Stimulated activated naive CD4-positive, alpha-beta T cell treated with Interleukin-2 at 50 U/mL for 16 hours (primary cell): ENCODE data around the gene INTS3.

Experiments
- DNase-seq: peaks from one replicate; lab custom pipeline; 2025; lab: John Stamatoyannopoulos, UW

Gene INTS3

DNA sequence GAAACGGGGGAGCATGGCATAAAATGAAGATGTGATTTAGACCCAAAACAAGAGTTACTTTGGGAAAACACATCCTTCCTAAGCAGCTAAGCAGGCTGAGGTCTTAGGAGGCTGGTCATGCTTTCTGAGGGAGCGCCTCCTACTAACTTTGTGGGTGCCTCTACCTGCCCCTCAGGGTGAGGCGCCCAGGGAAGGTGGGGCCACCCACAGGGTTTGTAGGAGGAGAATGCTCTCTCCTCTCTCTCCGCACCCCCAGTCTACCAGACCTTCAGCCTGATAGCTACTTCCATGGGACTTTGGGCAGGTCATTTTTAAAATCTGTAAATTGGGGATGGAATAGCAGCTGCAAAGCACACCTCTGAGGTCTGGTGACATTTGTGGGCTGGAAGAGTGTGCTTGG lies 71.2 kb downstream of the INTS3 start:
- DNase-seq, result no peak

DNA sequence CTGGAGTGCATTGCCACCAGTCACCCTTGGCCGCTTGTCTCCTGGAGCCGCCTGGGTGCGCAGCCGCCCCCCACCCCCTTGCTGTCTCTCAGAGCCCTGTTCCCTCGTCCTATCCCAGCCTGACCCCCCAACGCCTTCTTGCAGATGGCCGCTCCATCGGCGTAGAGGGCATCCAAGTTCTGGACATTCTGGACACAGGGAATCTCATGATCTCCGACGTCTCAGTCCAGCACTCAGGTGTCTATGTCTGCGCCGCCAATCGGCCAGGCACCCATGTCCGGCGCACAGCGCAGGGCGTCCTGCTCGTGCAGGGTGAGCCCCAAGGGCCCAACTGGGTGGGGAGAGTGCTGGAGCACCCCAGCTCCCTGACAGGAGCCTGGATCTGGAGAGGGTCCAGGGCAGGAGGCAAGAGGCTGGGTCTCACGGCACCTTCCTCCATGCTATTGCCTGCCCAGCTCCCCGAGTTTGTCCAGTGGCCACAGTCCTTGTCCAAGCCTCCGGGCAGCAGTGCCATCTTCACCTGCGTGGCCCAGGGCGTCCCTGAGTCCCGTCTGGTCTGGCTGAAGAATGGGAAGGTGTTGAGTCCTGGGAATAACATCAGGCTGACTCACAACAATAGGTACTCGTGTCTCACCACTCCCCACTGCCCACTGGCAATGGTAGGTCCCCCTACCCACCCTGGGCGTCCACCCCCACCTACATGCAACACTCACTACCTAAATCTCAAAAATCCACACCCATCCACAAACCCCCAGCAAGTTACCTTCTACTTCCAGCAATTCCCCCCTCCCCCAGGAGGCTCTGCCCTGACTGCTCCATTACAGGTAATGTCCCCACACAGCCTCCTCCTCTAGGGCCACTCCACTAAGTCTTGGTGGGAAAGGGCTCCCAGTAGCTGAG lies 72.0 kb downstream of the INTS3 start:
- no peak for DNase-seq

DNA sequence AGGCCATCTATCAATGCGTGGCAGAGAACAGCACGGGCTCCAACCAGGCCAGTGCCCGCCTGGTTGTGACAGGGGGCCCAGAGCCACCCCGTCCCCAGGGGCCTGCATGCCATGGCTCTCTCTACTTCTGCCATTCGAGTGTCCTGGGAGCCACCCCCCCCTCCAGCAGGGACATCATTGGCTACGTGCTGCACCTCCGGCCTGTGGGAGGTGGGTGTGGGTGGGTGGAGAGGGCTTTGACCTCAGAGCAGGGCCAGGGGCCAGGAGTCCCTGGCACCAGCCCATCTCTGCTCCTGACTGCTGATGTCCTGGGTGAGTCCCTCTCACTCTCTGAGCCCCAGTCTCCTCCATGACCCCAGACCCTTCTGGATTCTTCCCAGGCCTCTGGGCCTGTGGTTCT lies 72.7 kb downstream of the INTS3 start:
- no peak for DNase-seq

DNA sequence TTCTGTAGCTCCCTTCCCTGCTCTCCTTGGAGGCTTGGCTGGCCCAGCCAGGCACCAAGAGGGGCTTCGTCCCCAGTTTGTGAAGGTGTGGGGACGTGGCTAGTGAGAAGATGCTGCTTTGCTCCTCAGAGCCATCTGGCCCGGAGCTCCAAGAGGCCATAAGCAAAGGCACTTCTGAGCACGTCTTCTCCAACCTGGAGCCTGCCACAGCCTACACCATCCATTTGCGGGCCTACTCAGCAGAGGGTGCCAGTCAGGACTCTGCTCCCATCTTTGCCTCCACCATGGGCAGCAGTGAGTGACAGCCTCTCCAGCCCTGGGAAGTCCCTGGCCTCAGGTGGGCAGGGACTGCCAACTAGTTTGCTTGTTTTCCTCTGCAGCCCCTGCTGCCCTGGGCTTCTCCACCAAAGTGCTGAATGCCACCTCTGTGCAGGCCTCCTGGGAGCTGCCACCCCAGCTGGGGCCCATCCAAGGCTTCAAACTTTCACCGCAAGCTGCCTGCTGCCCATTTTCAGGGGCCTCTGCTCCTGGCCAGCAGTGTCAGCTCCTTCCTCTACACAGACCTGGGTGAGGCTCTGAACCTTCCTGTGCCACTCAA lies 73.3 kb downstream of the INTS3 start:
- DNase-seq, result no peak

DNA sequence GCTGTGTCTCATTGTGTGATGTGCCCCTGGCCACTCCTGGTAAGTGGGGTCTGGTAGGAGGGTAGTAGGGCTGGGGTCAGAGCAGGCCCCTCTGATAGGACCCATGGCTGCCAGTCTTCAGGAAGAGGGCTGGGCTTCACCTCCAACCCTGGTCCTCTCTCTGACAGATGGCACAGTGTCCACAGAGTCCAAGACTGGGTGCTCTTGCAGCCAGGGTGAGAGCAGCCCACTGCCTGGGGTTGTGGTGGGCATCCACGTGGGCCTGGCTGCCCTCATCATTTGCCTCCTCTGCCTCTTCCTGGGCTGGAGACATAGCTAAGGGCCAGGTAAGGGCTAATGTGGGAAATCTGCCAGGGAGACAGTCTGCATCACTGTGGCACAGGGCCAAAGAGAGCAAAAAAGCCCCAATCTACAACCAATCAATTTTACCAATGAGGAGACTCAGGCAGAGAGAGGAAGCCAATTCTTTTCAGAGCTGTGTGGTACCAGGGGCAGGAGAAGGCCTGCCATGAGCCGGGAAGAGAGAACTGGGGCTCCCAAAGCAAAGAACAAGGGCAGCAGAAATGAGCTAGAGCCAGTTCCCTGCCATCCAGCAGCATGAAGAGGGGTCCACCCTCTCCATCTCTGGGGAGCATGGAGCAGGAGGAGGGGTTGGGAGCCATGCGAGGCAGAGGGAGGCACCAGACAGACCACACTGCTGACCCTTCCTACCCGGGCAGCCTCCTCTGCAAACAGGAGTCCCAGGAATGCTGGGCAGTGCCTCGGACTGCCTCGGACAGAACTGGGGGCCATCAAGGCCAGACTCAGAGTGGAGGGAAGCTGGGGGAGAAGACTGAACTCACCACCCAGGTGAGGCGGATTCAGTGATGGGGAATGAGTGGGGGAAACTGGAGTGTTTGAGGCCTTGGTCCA lies 74.2 kb downstream of the INTS3 start:
- no peak for DNase-seq

DNA sequence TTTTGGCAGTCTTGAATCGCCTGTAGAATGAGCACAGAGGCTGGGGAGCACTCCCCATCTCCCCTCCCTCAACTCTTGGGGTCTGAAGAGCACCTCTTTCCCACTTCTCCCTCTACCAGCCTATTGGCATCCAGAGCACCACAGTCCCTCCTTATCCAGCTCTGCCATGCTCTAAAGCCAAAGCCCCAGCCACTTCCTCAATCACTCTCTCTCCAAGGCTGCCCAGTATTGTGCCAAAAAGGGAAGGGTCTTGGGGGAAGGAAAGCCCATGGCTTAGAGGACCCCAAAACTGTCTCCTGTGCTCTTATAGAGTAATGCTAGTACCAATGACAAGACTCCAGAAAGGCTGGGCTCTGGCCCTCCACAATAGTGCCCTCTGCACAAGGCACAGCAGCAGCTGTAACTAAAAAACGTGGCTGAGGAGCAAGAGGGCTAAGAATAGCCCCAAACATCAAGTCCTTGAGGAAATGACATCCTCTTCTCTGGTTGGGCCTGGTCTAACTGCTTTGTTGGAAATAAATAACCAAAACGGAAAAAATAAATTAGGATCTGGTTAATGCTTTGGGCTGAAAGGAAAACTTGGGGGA lies 75.7 kb downstream of the INTS3 start:
- no peak for DNase-seq

DNA sequence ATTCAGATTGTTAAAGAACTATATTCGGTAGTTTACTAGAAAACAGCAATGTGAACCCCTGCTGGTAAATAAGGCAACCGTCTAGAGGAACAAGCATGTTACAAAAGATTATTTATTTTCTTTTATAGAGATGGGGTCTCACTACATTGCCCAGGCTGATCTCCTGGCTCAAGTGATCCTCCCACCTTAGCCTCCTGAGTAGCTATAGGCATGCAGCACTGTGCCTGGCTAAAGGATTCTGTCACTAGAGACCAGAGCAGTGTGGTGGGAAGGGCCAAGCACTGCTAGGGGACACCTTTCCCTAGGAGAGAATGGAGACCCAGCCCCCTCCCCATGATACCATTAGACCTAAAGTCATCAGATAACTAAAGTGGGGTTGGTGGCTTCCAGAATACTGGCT lies 76.3 kb downstream of the INTS3 start:
- DNase-seq, result no peak

DNA sequence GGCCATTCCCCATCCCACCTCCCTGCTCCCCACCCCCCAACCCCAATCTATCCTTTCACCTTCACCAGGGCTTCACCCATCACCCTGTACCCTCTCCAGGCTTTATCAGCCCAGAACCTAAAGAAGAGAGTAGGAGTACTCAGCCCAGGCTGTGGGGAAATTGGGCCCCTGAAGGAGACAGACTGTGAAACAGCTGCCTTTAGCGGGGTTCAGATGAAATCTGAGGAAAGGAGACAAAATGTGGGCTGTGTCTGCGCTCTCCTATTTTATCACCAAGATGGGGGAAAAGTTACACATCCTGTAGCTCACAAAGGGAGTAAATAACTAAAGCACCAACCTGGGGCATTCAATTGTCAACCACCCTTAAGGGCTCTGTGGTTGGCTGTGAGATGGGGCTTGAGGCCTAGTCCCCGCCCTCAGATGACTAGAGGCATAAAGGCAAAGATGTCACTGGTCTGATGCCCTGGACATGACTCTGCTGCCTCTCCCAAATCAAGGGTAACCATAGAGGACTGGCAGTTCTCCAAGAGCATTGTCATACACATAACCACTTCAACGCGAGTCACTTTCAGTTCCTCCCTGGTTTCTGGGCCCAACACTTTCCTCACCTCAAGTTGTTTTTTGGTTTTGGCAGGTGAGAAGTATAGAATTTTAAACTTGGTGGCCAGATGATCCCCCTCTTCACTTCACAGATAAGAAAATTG lies 77.3 kb downstream of the INTS3 start:
- DNase-seq, result peak; percentile 63

DNA sequence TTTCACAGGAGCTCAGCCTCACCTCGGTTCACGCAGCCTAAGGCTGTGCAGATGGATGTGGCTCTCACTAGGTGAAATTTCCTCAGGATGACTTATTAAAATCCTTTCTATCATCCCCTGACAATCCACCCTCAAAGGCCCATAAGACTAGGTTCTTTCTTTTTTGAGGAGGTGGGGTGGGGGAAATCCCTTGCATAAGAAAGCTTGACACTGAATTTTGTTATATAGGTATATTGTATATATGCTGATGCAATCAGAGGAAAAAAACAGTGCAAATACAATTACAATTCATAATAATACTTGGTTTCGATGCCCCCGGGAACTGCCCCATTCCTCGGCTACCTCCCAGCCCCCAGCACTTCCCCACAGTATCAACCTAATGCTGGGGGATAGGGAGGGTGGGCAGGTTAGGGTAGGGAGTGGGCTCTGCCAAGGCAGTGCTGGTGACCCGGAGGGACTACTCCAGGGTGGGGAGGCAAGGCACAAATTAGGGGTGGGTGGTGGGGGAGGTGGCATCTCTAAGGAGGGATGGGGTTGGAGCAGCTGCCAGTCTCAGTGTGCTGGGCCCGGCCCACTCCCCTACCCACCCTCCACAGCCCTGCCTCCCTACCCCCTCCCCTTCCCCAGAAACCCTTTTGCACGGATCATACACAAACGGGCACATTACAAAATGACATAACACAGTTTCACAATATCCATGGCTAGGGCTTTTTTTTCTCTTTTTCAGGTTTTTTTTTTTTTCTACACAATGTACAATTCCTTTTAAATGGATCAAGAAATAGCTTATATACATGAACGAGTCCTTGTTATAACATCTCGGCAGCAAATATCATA lies 78.3 kb downstream of the INTS3 start:
- DNase-seq, result no peak

DNA sequence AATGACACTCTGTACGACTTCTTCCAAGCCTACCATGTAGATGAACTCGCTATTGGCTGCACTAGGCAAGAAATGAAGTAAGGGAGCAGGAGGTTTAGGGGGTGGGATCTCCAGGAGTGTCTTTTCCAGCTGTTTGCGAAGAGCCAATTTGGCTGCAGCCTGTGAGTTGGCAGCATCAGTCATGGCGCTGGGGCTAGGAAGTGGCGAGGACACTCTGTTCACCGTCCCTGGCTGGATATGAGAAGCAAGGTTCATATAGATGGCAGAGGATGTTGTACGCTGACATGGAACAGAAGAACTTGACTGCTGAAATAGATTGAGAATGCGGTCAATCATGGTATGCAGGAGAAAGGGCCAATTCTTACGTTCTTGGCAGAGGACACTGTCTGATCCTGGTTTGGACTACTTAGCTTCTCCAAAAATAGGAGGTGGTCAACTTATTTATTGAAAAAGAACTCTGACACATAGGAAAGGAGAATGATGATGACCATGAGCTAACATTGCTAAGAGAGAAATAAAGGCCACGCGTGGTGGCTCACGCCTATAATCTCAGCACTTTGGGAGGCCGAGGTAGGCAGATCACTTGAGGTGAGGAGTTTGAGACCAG lies 88.5 kb downstream of the INTS3 start:
- no peak for DNase-seq

DNA sequence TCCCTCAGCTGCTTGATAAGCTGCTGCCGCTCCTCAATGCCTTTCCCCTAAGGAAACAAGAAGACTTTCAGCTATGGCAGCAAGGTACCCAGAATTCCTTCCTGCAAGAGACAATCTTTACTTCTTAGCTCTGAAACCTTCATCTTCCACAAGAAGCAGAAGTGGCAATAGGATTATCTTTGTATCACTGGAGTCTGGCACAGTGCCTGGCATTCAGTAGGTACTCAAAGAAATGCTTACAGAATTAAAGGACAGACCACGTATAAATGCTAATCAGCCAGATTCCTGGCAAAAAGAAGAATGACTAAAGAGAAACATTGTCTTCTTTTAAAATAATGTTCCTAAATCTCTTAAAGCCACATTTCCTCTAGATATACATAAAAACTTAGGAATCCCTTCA lies 91.0 kb downstream of the INTS3 start:
- no peak for DNase-seq
